Fibroblast of upper back skin (primary cell): Measurements from ENCODE around the gene ADORA1.

Source experiments
- DNase-seq: peaks from one replicate; pipeline ENCODE4 v3.0.0-alpha.2; 2013

ADORA1 gene

GRCh38 chr1:203143641-203144040 lies 16.1 kb downstream of the ADORA1 start:
- no peak for DNase-seq

- DNase-seq = peak; percentile 41
Observed at GRCh38 chr1:203144661-203145060, 17.1 kb downstream of the ADORA1 start.

GRCh38 chr1:203145321-203146041 lies 18.0 kb downstream of the ADORA1 start:
- DNase-seq = no peak

- no peak for DNase-seq
Observed at GRCh38 chr1:203146042-203146369, 18.5 kb downstream of the ADORA1 start.

- DNase-seq = no peak
Observed at GRCh38 chr1:203146537-203146936, 19.0 kb downstream of the ADORA1 start.

GRCh38 chr1:203147376-203147775 lies 19.9 kb downstream of the ADORA1 start:
- no peak for DNase-seq

- no peak for DNase-seq
Observed at GRCh38 chr1:203148127-203148526, 20.6 kb downstream of the ADORA1 start.

GRCh38 chr1:203148579-203148978 lies 21.1 kb downstream of the ADORA1 start:
- no peak for DNase-seq

- DNase-seq = no peak
Observed at GRCh38 chr1:203149188-203149840, 21.8 kb downstream of the ADORA1 start.

GRCh38 chr1:203150511-203151297 lies 23.2 kb downstream of the ADORA1 start:
- DNase-seq = no peak

- no peak for DNase-seq
Observed at GRCh38 chr1:203151362-203152157, 24.0 kb downstream of the ADORA1 start.

GRCh38 chr1:203152158-203153034 lies 24.9 kb downstream of the ADORA1 start:
- DNase-seq = peak; percentile 73

GRCh38 chr1:203153051-203153988 lies 25.8 kb downstream of the ADORA1 start:
- no peak for DNase-seq

- no peak for DNase-seq
Observed at GRCh38 chr1:203153989-203154821, 26.7 kb downstream of the ADORA1 start.

GRCh38 chr1:203156280-203156679 lies 28.8 kb downstream of the ADORA1 start:
- no peak for DNase-seq

GRCh38 chr1:203158423-203158822 lies 30.9 kb downstream of the ADORA1 start:
- no peak for DNase-seq

- DNase-seq = no peak
Observed at GRCh38 chr1:203158960-203159665, 31.6 kb downstream of the ADORA1 start.

GRCh38 chr1:203159844-203160243 lies 32.3 kb downstream of the ADORA1 start:
- DNase-seq = no peak

- no peak for DNase-seq
Observed at GRCh38 chr1:203161175-203161574, 33.6 kb downstream of the ADORA1 start.
